Type B pancreatic cell (in vitro differentiated cells): ENCODE results near the gene SLC2A14. TPM values are rescaled to one million over a fixed set of nuclear protein-coding genes. Genes with fewer than 3 reads are reported as not detected.
"Not testable (repeated sequence)": the region's sequence is repeated elsewhere in the genome, so short reads cannot be mapped to it uniquely, and the experiment has no call there.

Source experiments
- DNase-seq: peaks from one replicate; pipeline ENCODE4 v3.0.0; 2021; ENCODE audit warnings: mixed read lengths; ENCODE audit not compliant: unreplicated experiment; ENCODE audit errors: extremely low spot score
- H3K27ac Mint-ChIP-seq: 2 replicates; pipeline ENCODE4 v1.8.0; 2021; ENCODE audit warnings: mild to moderate bottlenecking, mixed read lengths
- H3K27me3 Mint-ChIP-seq: 2 replicates; pipeline ENCODE4 v1.8.0; 2021; ENCODE audit warnings: mixed read lengths
- H3K36me3 Mint-ChIP-seq: 2 replicates; pipeline ENCODE4 v1.8.0; 2021; ENCODE audit warnings: mixed read lengths
- H3K4me1 Mint-ChIP-seq: one replicate; pipeline ENCODE4 v1.8.0; 2021; ENCODE audit warnings: mixed read lengths; ENCODE audit not compliant: unreplicated experiment
- H3K4me3 Mint-ChIP-seq: 2 replicates; pipeline ENCODE4 v1.8.0; 2021; ENCODE audit warnings: mild to moderate bottlenecking, mixed read lengths
- H3K9me3 Mint-ChIP-seq: 2 replicates; pipeline ENCODE4 v1.8.0; 2021; ENCODE audit warnings: mixed read lengths
- CTCF ChIP-seq: fragments of 200-600 bp; sonication (generic); conservative IDR thresholded peaks from 2 replicates; pipeline ENCODE4 v1.5.0; 2021; ENCODE audit warnings: antibody characterized with exemption, mild to moderate bottlenecking
- total RNA-seq: library from RNA; stranded (reverse); gene quantifications from 2 replicates; pipeline ENCODE4 v1.2.1, GENCODE V29; 2021; ENCODE audit warnings: low replicate concordance

The SLC2A14 gene
- total RNA-seq, 1 donor from 2014 or later, result 7.0 TPM

- peak; percentile 50 for TF ChIP-seq CTCF
- H3K4me3 Mint-ChIP-seq, result no peak overlapping the region
- no peaks in the 10 kb centered on the region for H3K9me3 Mint-ChIP-seq
- H3K36me3 Mint-ChIP-seq, result no peaks in the 10 kb centered on the region
- no peaks in the 10 kb centered on the region for H3K27me3 Mint-ChIP-seq
- no peak for DNase-seq
- peaks cover 8% of the 10 kb centered on the region for H3K4me1 Mint-ChIP-seq
- peak overlapping the region; percentile 44 for H3K27ac Mint-ChIP-seq
Observed at GRCh38 chr12:7907009-7907408, 34.3 kb upstream of the SLC2A14 start.

- peak overlapping the region; percentile 2 for H3K27ac Mint-ChIP-seq
- not testable (repeated sequence) for H3K27me3 Mint-ChIP-seq, H3K4me1 Mint-ChIP-seq, H3K36me3 Mint-ChIP-seq, H3K9me3 Mint-ChIP-seq, DNase-seq, H3K4me3 Mint-ChIP-seq
Observed at GRCh38 chr12:7906303-7906702, 33.6 kb upstream of the SLC2A14 start.

DNA sequence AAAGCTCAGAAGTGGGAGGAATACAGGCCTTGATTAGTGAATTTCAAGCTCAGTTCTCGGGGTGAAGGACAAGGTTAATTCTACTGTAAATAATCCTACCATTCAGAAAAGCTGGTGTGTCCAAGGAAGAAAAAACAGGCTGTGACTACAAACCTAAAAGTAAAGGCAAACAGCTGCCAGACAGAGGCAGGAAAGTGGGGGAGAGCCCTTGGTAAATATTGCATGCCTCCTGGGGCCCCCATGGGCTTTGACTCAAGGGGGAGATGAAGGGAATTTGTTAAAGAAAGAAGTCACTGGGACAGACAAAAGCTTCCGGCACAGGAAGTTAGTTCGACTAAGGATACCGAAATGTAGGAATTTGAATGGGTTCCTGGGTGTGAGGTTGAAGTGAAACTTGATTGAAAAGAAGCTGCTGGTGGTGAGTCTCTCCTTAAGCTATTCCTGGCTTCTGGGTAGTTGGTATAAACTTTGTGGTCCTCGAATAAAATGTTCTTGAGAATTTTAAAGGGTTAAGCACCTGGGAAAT is 32.9 kb upstream of the SLC2A14 start:
- not testable (repeated sequence) for H3K9me3 Mint-ChIP-seq, DNase-seq, H3K4me3 Mint-ChIP-seq, H3K27me3 Mint-ChIP-seq, H3K36me3 Mint-ChIP-seq, H3K4me1 Mint-ChIP-seq
- peak overlapping the region; percentile 2 for H3K27ac Mint-ChIP-seq

GRCh38 chr12:7905071-7905470 is 32.4 kb upstream of the SLC2A14 start:
- no peak overlapping the region for H3K27ac Mint-ChIP-seq
- H3K4me1 Mint-ChIP-seq, result peaks cover 8% of the 10 kb centered on the region
- no peak for DNase-seq
- no peaks in the 10 kb centered on the region for H3K9me3 Mint-ChIP-seq
- no peak for TF ChIP-seq CTCF
- peaks cover 4% of the 10 kb centered on the region for H3K27me3 Mint-ChIP-seq
- no peaks in the 10 kb centered on the region for H3K36me3 Mint-ChIP-seq
- H3K4me3 Mint-ChIP-seq, result no peak overlapping the region

DNA sequence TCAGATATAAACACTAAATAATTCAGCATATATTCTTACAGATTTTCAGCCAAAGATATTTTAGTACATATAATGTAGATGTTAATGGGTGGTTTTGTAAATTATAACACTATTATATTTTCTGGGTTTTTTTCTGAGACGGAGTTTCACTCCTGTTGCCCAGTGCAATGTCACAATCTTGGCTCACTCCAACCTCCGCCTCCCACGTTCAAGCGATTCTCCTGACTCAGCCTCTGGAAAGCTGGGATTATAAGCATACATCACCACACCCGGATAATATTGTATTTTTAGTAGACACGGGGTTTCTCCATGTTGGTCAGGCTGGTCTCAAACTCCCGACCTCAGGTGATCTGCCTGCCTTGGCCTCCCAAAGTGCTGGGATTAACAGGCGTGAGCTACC is 29.7 kb upstream of the SLC2A14 start:
- not testable (repeated sequence) for H3K9me3 Mint-ChIP-seq, H3K4me3 Mint-ChIP-seq

GRCh38 chr12:7899755-7900154 is 27.0 kb upstream of the SLC2A14 start:
- Mint-ChIP-seq H3K4me1 (no peaks in the 10 kb centered on the region), H3K9me3 (no peaks in the 10 kb centered on the region)
- TF ChIP-seq CTCF, result no peak

More for the DNA sequence above, 29.7 kb upstream of the SLC2A14 start:
- not testable (repeated sequence) for H3K27ac Mint-ChIP-seq, DNase-seq, H3K4me1 Mint-ChIP-seq, H3K36me3 Mint-ChIP-seq, H3K27me3 Mint-ChIP-seq

DNA sequence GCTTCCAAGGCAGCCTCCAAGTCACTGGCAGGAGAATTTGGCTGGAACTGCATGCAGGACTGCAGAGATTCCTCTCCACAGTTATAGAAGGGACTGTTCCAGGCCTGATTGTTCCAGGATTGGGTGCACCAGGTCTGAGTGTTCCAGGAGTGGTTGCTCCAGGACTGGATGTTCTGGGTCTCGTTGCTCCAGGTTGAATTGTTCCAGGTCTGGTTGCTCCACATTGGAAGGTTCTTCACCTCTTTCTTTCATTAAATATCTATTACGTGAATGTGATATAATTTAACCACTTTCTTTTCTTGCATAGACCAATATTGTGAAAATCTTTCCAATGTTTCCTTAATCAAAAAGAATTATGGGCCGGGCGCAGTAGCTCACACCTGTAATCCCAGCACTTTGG is 24.0 kb upstream of the SLC2A14 start:
- H3K9me3 Mint-ChIP-seq, H3K27ac Mint-ChIP-seq, H3K4me3 Mint-ChIP-seq, H3K27me3 Mint-ChIP-seq, H3K36me3 Mint-ChIP-seq, DNase-seq, H3K4me1 Mint-ChIP-seq: not testable (repeated sequence)

More at GRCh38 chr12:7899755-7900154, 27.0 kb upstream of the SLC2A14 start:
- H3K27me3 Mint-ChIP-seq, result peaks cover 4% of the 10 kb centered on the region
- H3K36me3 Mint-ChIP-seq, result no peaks in the 10 kb centered on the region
- H3K4me3 Mint-ChIP-seq, result no peak overlapping the region
- H3K27ac Mint-ChIP-seq, result no peak overlapping the region
- no peak for DNase-seq
